Endodermal cell (in vitro differentiated cells): ENCODE results near the gene GRIP2. TPM values are rescaled to one million over a fixed set of nuclear protein-coding genes. Genes with fewer than 3 reads are reported as not detected.

Experiments used
- DNase-seq: peaks from one replicate; pipeline ENCODE4 v3.0.0-alpha.2; 2017
- H3K27ac ChIP-seq: 2 replicates; pipeline ENCODE4 v1.5.1; 2013; ENCODE audit warnings: mild to moderate bottlenecking, low read depth, low read length, moderate library complexity
- H3K27me3 ChIP-seq: 2 replicates; pipeline ENCODE4 v1.6.1; 2013; ENCODE audit warnings: mild to moderate bottlenecking, low read length, moderate library complexity; ENCODE audit not compliant: insufficient read depth, control insufficient read depth, poor library complexity, severe bottlenecking
- H3K36me3 ChIP-seq: 2 replicates; pipeline ENCODE4 v1.7.0; 2013; ENCODE audit warnings: mild to moderate bottlenecking, low read length, moderate library complexity; ENCODE audit not compliant: control insufficient read depth, insufficient read depth
- H3K4me1 ChIP-seq: one replicate; pipeline ENCODE4 v1.7.0; 2013; ENCODE audit warnings: low read length; ENCODE audit not compliant: control insufficient read depth, insufficient read depth
- H3K4me3 ChIP-seq: 2 replicates; pipeline ENCODE4 v1.5.1; 2013; ENCODE audit warnings: mild to moderate bottlenecking, low read length, moderate library complexity
- H3K9ac ChIP-seq: 2 replicates; pipeline ENCODE4 v1.6.1; 2013; ENCODE audit warnings: mild to moderate bottlenecking, low read length, moderate library complexity; ENCODE audit not compliant: poor library complexity, severe bottlenecking; ENCODE audit errors: extremely low read depth
- H3K9me3 ChIP-seq: 2 replicates; pipeline ENCODE4 v1.6.1; 2013; ENCODE audit warnings: mild to moderate bottlenecking, low read length, moderate library complexity; ENCODE audit not compliant: control insufficient read depth
- H3K27ac Mint-ChIP-seq: 2 replicates; pipeline ENCODE4 v1.8.0; 2020; ENCODE audit warnings: mixed read lengths
- H3K27me3 Mint-ChIP-seq: 2 replicates; pipeline ENCODE4 v1.8.0; 2021; ENCODE audit warnings: mild to moderate bottlenecking, mixed read lengths; ENCODE audit not compliant: insufficient read depth
- H3K36me3 Mint-ChIP-seq: 2 replicates; pipeline ENCODE4 v1.8.0; 2020; ENCODE audit warnings: low read depth, mixed read lengths
- H3K4me1 Mint-ChIP-seq: 2 replicates; pipeline ENCODE4 v1.8.0; 2020; ENCODE audit warnings: mixed read lengths
- H3K4me3 Mint-ChIP-seq: 2 replicates; pipeline ENCODE4 v1.8.0; 2020; ENCODE audit warnings: mild to moderate bottlenecking, moderate library complexity, mixed read lengths
- H3K9me3 Mint-ChIP-seq: 2 replicates; pipeline ENCODE4 v1.8.0; 2020; ENCODE audit warnings: mild to moderate bottlenecking, mixed read lengths
- WGBS, 2 experiments: methylation state at CpG; one replicate each; pipeline versions ENCODE4 v1.1.5 to v1.1.7; 2013; ENCODE audit warnings: missing lambda C conversion rate in 2 of 2, mixed read lengths in 1 of 2; ENCODE audit not compliant: insufficient coverage in 1 of 2, insufficient read length in 1 of 2; 5-methylcytosine and 5-hydroxymethylcytosine counted together
- total RNA-seq, 2 donors: library from RNA; stranded (reverse); fragmentation: NEBNext Ultra II Directional in 1 of 2; extraction: Animal tissue kit (Norgen Biotek cat#: 25700) in 1 of 2; gene quantifications; 2 replicates in 1 of 2; 3 replicates in 1 of 2; pipeline ENCODE4 v1.2.1, GENCODE V29; 2021
- TF ChIP-seq, protein P1 (sequence below): fragments of 200-600 bp; sonication (generic); conservative IDR thresholded peaks from 2 replicates; pipeline ENCODE4 v1.5.0; 2021; ENCODE audit warnings: antibody characterized with exemption, mild to moderate bottlenecking

Gene GRIP2
- total RNA-seq, 2 donors from 2014 or later = 2.0 to 2.2 TPM

DNA sequence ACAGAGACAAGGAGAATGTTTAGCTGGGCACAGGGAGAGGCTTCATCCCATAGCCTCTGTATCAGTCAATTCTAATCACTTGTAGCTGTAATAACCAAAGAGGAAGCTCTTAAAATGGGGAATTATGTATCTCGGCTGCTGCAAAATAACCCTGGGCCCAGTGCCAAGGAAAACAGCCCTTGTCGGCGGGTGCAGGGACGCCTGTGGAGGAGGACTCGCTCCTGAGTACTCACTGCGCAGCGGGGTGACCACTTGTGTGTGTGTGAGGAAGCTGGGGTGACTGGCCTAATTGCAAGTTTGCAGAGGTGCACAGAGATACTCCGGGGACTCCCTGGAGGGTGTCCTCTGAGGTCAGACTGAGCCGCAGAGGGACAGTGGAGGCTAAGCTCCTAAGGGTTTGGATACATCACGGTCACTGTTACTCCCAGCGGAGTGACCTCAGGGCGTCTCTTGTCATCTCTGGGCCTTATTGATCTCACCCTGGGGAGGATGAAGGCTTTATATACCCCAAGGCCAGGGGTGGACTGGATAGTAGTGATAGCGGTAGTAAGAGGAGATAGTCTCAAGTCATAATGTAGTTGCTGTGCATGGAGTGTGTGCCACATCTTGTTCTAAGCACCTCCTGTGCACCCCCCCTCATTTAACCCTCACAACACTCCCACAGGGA, 100.5 kb downstream of the GRIP2 start:
- 89 to 98% methylated on average over 8 to 13 of the region's 13 CpGs for WGBS, 2 experiments
- H3K27me3 Mint-ChIP-seq = no peaks in the 10 kb centered on the region
- H3K9me3 Mint-ChIP-seq = no peaks in the 10 kb centered on the region
- no peak overlapping the region for H3K9ac ChIP-seq
- TF ChIP-seq, protein P1, sequence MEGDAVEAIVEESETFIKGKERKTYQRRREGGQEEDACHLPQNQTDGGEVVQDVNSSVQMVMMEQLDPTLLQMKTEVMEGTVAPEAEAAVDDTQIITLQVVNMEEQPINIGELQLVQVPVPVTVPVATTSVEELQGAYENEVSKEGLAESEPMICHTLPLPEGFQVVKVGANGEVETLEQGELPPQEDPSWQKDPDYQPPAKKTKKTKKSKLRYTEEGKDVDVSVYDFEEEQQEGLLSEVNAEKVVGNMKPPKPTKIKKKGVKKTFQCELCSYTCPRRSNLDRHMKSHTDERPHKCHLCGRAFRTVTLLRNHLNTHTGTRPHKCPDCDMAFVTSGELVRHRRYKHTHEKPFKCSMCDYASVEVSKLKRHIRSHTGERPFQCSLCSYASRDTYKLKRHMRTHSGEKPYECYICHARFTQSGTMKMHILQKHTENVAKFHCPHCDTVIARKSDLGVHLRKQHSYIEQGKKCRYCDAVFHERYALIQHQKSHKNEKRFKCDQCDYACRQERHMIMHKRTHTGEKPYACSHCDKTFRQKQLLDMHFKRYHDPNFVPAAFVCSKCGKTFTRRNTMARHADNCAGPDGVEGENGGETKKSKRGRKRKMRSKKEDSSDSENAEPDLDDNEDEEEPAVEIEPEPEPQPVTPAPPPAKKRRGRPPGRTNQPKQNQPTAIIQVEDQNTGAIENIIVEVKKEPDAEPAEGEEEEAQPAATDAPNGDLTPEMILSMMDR = no peak
- peaks cover 11% of the 10 kb centered on the region for H3K36me3 Mint-ChIP-seq
- H3K4me1 ChIP-seq = no peaks in the 10 kb centered on the region
- H3K27ac ChIP-seq = no peak overlapping the region
- no peak for DNase-seq
- H3K27me3 ChIP-seq = no peaks in the 10 kb centered on the region
- H3K36me3 ChIP-seq = peaks cover 4% of the 10 kb centered on the region
- no peak overlapping the region for H3K4me3 Mint-ChIP-seq
- H3K9me3 ChIP-seq = no peaks in the 10 kb centered on the region
- peak overlapping the region; percentile 46 for H3K27ac Mint-ChIP-seq
- H3K4me3 ChIP-seq = no peak overlapping the region
- peaks cover 17% of the 10 kb centered on the region for H3K4me1 Mint-ChIP-seq

Other genes starting within 250 kb of the GRIP2 start
- 10 to 100 TPM; 43.1 to 56.5 TPM for gene SLC6A6, start 137.7 kb downstream of the GRIP2 start, total RNA-seq
- 10 to 100 TPM; 18.7 to 20.1 TPM for gene CCDC174, start 111.4 kb upstream of the GRIP2 start, total RNA-seq
- not detected for gene C3orf20, start 134.8 kb upstream of the GRIP2 start, total RNA-seq